Liver (tissue), 3 donors: ENCODE results near the gene ZSWIM7.

Experiments used
- FOXA1 ChIP-seq: IDR thresholded peaks from 2 replicates; pipeline ENCODE4 v1.6.1; 2016; ENCODE audit warnings: antibody characterized with exemption
- FOXA2 ChIP-seq: IDR thresholded peaks from 2 replicates; pipeline ENCODE4 v1.6.1; 2016; ENCODE audit warnings: antibody characterized with exemption
- HNF4G ChIP-seq: IDR thresholded peaks from 2 replicates; pipeline ENCODE4 v1.6.1; 2016; ENCODE audit warnings: antibody characterized with exemption
- JUND ChIP-seq, 2 donors: IDR thresholded peaks; 2 replicates each; pipeline ENCODE4 v1.6.1; 2016; ENCODE audit warnings: antibody characterized with exemption in 2 of 2
- RAD21 ChIP-seq, 2 donors: IDR thresholded peaks; 2 replicates each; pipeline ENCODE4 v1.6.1; 2016; ENCODE audit warnings: antibody characterized with exemption in 2 of 2, mild to moderate bottlenecking in 2 of 2
- RXRA ChIP-seq, 2 donors: IDR thresholded peaks; 2 replicates each; pipeline ENCODE4 v1.6.1; 2017 to 2018; ENCODE audit warnings: antibody characterized with exemption in 2 of 2, mild to moderate bottlenecking in 1 of 2
- SP1 ChIP-seq: IDR thresholded peaks from 2 replicates; pipeline ENCODE4 v1.6.1; 2018; ENCODE audit warnings: antibody characterized with exemption, mild to moderate bottlenecking
- TAF1 ChIP-seq: conservative IDR thresholded peaks from 2 replicates; pipeline ENCODE4 v1.6.1; 2016; ENCODE audit warnings: antibody characterized with exemption, mild to moderate bottlenecking
- YY1 ChIP-seq: IDR thresholded peaks from 2 replicates; pipeline ENCODE4 v1.6.1; 2016; ENCODE audit warnings: antibody characterized with exemption, mild to moderate bottlenecking
- TF ChIP-seq, protein P1 (sequence below): fragments of 150-350 bp; IDR thresholded peaks from 2 replicates; pipeline ENCODE4 v1.5.1; 2017; ENCODE audit warnings: improper control_type of control experiment, low read depth, low read length; ENCODE audit not compliant: missing input control
- TF ChIP-seq, protein P2 (sequence below): IDR thresholded peaks from 2 replicates; pipeline ENCODE4 v1.6.1; 2016; ENCODE audit warnings: antibody characterized with exemption, mild to moderate bottlenecking
- TF ChIP-seq, protein P3 (sequence below): IDR thresholded peaks from 2 replicates; pipeline ENCODE4 v1.6.1; 2016; ENCODE audit warnings: antibody characterized with exemption
- donor health status: healthy.
- donor health status: healthy.

DNA sequence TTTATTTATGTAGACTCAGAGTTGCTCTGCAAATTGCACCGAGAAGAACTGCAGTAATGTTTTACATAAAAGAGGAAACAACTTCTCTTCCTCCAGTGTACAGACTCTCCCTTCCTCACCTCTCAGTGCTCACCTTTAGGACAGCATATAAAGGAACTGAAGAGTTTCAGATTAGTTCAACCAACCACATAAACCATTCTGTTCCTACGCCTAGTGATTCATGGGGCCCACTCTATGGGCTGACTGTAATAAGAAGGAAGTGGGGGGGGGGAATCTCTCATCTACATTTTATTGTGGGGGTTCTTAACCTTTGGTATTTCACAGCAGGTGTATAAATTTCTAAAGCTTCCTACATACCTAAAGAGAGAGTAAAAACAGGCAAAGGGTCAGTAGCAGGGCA, 18.3 kb downstream of the ZSWIM7 start:
- TF ChIP-seq, protein P1, sequence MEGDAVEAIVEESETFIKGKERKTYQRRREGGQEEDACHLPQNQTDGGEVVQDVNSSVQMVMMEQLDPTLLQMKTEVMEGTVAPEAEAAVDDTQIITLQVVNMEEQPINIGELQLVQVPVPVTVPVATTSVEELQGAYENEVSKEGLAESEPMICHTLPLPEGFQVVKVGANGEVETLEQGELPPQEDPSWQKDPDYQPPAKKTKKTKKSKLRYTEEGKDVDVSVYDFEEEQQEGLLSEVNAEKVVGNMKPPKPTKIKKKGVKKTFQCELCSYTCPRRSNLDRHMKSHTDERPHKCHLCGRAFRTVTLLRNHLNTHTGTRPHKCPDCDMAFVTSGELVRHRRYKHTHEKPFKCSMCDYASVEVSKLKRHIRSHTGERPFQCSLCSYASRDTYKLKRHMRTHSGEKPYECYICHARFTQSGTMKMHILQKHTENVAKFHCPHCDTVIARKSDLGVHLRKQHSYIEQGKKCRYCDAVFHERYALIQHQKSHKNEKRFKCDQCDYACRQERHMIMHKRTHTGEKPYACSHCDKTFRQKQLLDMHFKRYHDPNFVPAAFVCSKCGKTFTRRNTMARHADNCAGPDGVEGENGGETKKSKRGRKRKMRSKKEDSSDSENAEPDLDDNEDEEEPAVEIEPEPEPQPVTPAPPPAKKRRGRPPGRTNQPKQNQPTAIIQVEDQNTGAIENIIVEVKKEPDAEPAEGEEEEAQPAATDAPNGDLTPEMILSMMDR, result no peak
- TF ChIP-seq RXRA (IDR thresholded peaks at IDR 0.05) (no peak), HNF4G (no peak), TAF1 (no peak), JUND (IDR thresholded peaks at IDR 0.05) (no peak), YY1 (no peak), RAD21 (IDR thresholded peaks at IDR 0.05) (no peak), FOXA2 (no peak), SP1 (no peak), FOXA1 (no peak)
- TF ChIP-seq, protein P2, sequence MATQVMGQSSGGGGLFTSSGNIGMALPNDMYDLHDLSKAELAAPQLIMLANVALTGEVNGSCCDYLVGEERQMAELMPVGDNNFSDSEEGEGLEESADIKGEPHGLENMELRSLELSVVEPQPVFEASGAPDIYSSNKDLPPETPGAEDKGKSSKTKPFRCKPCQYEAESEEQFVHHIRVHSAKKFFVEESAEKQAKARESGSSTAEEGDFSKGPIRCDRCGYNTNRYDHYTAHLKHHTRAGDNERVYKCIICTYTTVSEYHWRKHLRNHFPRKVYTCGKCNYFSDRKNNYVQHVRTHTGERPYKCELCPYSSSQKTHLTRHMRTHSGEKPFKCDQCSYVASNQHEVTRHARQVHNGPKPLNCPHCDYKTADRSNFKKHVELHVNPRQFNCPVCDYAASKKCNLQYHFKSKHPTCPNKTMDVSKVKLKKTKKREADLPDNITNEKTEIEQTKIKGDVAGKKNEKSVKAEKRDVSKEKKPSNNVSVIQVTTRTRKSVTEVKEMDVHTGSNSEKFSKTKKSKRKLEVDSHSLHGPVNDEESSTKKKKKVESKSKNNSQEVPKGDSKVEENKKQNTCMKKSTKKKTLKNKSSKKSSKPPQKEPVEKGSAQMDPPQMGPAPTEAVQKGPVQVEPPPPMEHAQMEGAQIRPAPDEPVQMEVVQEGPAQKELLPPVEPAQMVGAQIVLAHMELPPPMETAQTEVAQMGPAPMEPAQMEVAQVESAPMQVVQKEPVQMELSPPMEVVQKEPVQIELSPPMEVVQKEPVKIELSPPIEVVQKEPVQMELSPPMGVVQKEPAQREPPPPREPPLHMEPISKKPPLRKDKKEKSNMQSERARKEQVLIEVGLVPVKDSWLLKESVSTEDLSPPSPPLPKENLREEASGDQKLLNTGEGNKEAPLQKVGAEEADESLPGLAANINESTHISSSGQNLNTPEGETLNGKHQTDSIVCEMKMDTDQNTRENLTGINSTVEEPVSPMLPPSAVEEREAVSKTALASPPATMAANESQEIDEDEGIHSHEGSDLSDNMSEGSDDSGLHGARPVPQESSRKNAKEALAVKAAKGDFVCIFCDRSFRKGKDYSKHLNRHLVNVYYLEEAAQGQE, result no peak
- TF ChIP-seq, protein P3, sequence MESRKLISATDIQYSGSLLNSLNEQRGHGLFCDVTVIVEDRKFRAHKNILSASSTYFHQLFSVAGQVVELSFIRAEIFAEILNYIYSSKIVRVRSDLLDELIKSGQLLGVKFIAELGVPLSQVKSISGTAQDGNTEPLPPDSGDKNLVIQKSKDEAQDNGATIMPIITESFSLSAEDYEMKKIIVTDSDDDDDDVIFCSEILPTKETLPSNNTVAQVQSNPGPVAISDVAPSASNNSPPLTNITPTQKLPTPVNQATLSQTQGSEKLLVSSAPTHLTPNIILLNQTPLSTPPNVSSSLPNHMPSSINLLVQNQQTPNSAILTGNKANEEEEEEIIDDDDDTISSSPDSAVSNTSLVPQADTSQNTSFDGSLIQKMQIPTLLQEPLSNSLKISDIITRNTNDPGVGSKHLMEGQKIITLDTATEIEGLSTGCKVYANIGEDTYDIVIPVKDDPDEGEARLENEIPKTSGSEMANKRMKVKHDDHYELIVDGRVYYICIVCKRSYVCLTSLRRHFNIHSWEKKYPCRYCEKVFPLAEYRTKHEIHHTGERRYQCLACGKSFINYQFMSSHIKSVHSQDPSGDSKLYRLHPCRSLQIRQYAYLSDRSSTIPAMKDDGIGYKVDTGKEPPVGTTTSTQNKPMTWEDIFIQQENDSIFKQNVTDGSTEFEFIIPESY, result no peak
